NK-92 (cell line): ENCODE results near the gene MBD3L2B.

ENCODE experiments used
- DNase-seq: peaks from one replicate; lab custom pipeline; 2025; ENCODE audit not compliant: unreplicated experiment; lab: John Stamatoyannopoulos, UW

Gene MBD3L2B

GRCh38 chr19:7013678-7014077 lies 7.6 kb downstream of the MBD3L2B start:
- DNase-seq: no peak

- no peak for DNase-seq
These were observed 10.3 kb downstream of the MBD3L2B start for GRCh38 chr19:7010722-7011593.

- DNase-seq: no peak
These were observed 13.4 kb downstream of the MBD3L2B start for GRCh38 chr19:7007859-7008258.

GRCh38 chr19:7006135-7006704 lies 15.0 kb downstream of the MBD3L2B start:
- DNase-seq: no peak

GRCh38 chr19:7004313-7004931 lies 16.8 kb downstream of the MBD3L2B start:
- DNase-seq: no peak

GRCh38 chr19:7000816-7001215 lies 20.4 kb downstream of the MBD3L2B start:
- no peak for DNase-seq

GRCh38 chr19:7000333-7000732 lies 20.9 kb downstream of the MBD3L2B start:
- DNase-seq: no peak

- no peak for DNase-seq
These were observed 21.3 kb downstream of the MBD3L2B start for GRCh38 chr19:6999933-7000332.

- no peak for DNase-seq
These were observed 23.4 kb downstream of the MBD3L2B start for GRCh38 chr19:6997679-6998445.

GRCh38 chr19:6996810-6997209 lies 24.4 kb downstream of the MBD3L2B start:
- no peak for DNase-seq

- no peak for DNase-seq
These were observed 26.2 kb downstream of the MBD3L2B start for GRCh38 chr19:6995054-6995453.

GRCh38 chr19:6988257-6988656 lies 33.0 kb downstream of the MBD3L2B start:
- no peak for DNase-seq

- no peak for DNase-seq
These were observed 33.4 kb downstream of the MBD3L2B start for GRCh38 chr19:6987850-6988249.

GRCh38 chr19:6983448-6983847 lies 37.8 kb downstream of the MBD3L2B start:
- DNase-seq: no peak

GRCh38 chr19:6979399-6979798 lies 41.8 kb downstream of the MBD3L2B start:
- no peak for DNase-seq

GRCh38 chr19:6976197-6976596 lies 45.0 kb downstream of the MBD3L2B start:
- DNase-seq: no peak

GRCh38 chr19:6971366-6971765 lies 49.9 kb downstream of the MBD3L2B start:
- DNase-seq: no peak

- no peak for DNase-seq
These were observed 50.8 kb downstream of the MBD3L2B start for GRCh38 chr19:6970443-6970842.

GRCh38 chr19:6970021-6970420 lies 51.2 kb downstream of the MBD3L2B start:
- DNase-seq: no peak

GRCh38 chr19:6969490-6969889 lies 51.7 kb downstream of the MBD3L2B start:
- no peak for DNase-seq
